GM21526 (cell line): ENCODE measurements around the gene ABR.
"Not testable (repeated sequence)": the region's sequence is repeated elsewhere in the genome, so short reads cannot be mapped to it uniquely, and the experiment has no call there.

ENCODE experiments used
- ATAC-seq: cut with Tn5 transposase; IDR thresholded peaks from one replicate; pipeline ENCODE4 v1.9.1; 2021; ENCODE audit warnings: moderate library complexity; ENCODE audit not compliant: unreplicated experiment, low FRiP score

The ABR gene

GRCh38 chr17:973053-973452, 206.7 kb downstream of the ABR start:
- no peak for ATAC-seq

GRCh38 chr17:971861-972260, 207.9 kb downstream of the ABR start:
- ATAC-seq, result not testable (repeated sequence)

- no peak for ATAC-seq
Observed at GRCh38 chr17:970364-970763, 209.4 kb downstream of the ABR start.

GRCh38 chr17:969811-970355, 209.9 kb downstream of the ABR start:
- ATAC-seq, result no peak

GRCh38 chr17:968812-969730, 210.7 kb downstream of the ABR start:
- ATAC-seq, result no peak

- ATAC-seq, result no peak
Observed at GRCh38 chr17:967122-967521, 212.7 kb downstream of the ABR start.

- ATAC-seq, result no peak
Observed at GRCh38 chr17:965311-965989, 214.3 kb downstream of the ABR start.

- ATAC-seq, result no peak
Observed at GRCh38 chr17:964876-965275, 214.9 kb downstream of the ABR start.

- ATAC-seq, result no peak
Observed at GRCh38 chr17:962670-963069, 217.1 kb downstream of the ABR start.

GRCh38 chr17:962166-962565, 217.6 kb downstream of the ABR start:
- ATAC-seq, result no peak

- ATAC-seq, result no peak
Observed at GRCh38 chr17:958712-959451, 220.9 kb downstream of the ABR start.

GRCh38 chr17:957856-958421, 221.8 kb downstream of the ABR start:
- no peak for ATAC-seq

GRCh38 chr17:956905-957304, 222.9 kb downstream of the ABR start:
- no peak for ATAC-seq

- no peak for ATAC-seq
Observed at GRCh38 chr17:954431-955164, 225.2 kb downstream of the ABR start.

GRCh38 chr17:953767-954166, 226.0 kb downstream of the ABR start:
- no peak for ATAC-seq
